Activated T-helper 2 cell treated with anti-CD3 and anti-CD28 coated beads, Interferon-gamma antibody, Interleukin-2, Interleukin-4, amounts not matched to agents 10 μg/mL and 5 μg/mL and 100 μg/mL, durations not matched to agents 14 hours and 24 hours and 36 hours (primary cell): Measurements from ENCODE around the gene ZC3H13. TPM values are rescaled to one million over a fixed set of nuclear protein-coding genes. Genes with fewer than 3 reads are reported as not detected.
A peak's percentile ranks its signal among the peaks of the same experiment; 100 is the strongest.

ENCODE experiments used
- DNase-seq: peaks from one replicate; pipeline ENCODE4 v3.0.0; 2021; ENCODE audit warnings: low spot score
- H3K27ac Mint-ChIP-seq: one replicate; pipeline ENCODE4 v1.8.0; 2021; ENCODE audit warnings: mixed read lengths
- H3K27me3 Mint-ChIP-seq: one replicate; pipeline ENCODE4 v1.8.0; 2021; ENCODE audit warnings: low read depth, mixed read lengths
- H3K36me3 Mint-ChIP-seq: one replicate; pipeline ENCODE4 v1.8.0; 2021; ENCODE audit warnings: low read depth, mixed read lengths
- H3K4me1 Mint-ChIP-seq: one replicate; pipeline ENCODE4 v1.8.0; 2021; ENCODE audit warnings: low read depth, mixed read lengths
- H3K4me3 Mint-ChIP-seq: one replicate; pipeline ENCODE4 v1.8.0; 2021; ENCODE audit warnings: low read depth, mild to moderate bottlenecking, moderate library complexity, mixed read lengths
- H3K9me3 Mint-ChIP-seq: one replicate; pipeline ENCODE4 v1.8.0; 2021; ENCODE audit warnings: mixed read lengths
- intact Hi-C: fragments of 100-400 bp; cut with micrococcal nuclease; formaldehyde crosslinking; loops from one replicate; pipeline ENCODE4 v1.15.1; 2023
- total RNA-seq: library from RNA; stranded (reverse); gene quantifications from 2 replicates; pipeline ENCODE4 v1.2.3, GENCODE V29; 2022

The ZC3H13 gene
- 55.2 and 56.6 TPM in 2 replicates for total RNA-seq

- intact Hi-C loops, result loop anchor here (2.0 to 10.0 kb wide), 5 partner anchors 55 to 282 kb away; partner anchors contain the start of genes CPB2, LCP1 and LRRC63
- Mint-ChIP-seq H3K27ac (peak within 1 kb of the TSS; percentile 98), H3K36me3 (peaks cover 3% of the 10 kb centered on the region), H3K27me3 (peaks cover 14% of the 10 kb centered on the region), H3K4me1 (peaks cover 24% of the 10 kb centered on the region), H3K4me3 (peak within 1 kb of the TSS; percentile 95), H3K9me3 (no peaks in the 10 kb centered on the region)
- DNase-seq, result peak; percentile 91
Measured at GRCh38 chr13:46052319-46053161, at the start of gene ZC3H13. Gene ZC3H13 (minus strand): TSS chr13:46052746. CDS start chr13:46045507, 7,239 bp downstream.

GRCh38 chr13:46102255-46102605 is 49.7 kb upstream of the ZC3H13 start:
- peaks cover 23% of the 10 kb centered on the region for H3K27me3 Mint-ChIP-seq
- peaks cover 6% of the 10 kb centered on the region for H3K4me1 Mint-ChIP-seq
- DNase-seq, result no peak
- H3K36me3 Mint-ChIP-seq, result no peaks in the 10 kb centered on the region
- H3K27ac Mint-ChIP-seq, result no peak overlapping the region
- no peaks in the 10 kb centered on the region for H3K9me3 Mint-ChIP-seq
- intact Hi-C loops, result no loop called here
- H3K4me3 Mint-ChIP-seq, result no peak overlapping the region

- intact Hi-C loops, result no loop called here
- H3K4me1 Mint-ChIP-seq, result peaks cover 2% of the 10 kb centered on the region
- peaks cover 20% of the 10 kb centered on the region for H3K27me3 Mint-ChIP-seq
- no peak overlapping the region for H3K27ac Mint-ChIP-seq
- no peak for DNase-seq
- H3K4me3 Mint-ChIP-seq, result no peak overlapping the region
- no peaks in the 10 kb centered on the region for H3K36me3 Mint-ChIP-seq
- no peaks in the 10 kb centered on the region for H3K9me3 Mint-ChIP-seq
Measured at GRCh38 chr13:46101484-46102254, 49.1 kb upstream of the ZC3H13 start.

GRCh38 chr13:46101002-46101401 is 48.5 kb upstream of the ZC3H13 start:
- no peaks in the 10 kb centered on the region for H3K9me3 Mint-ChIP-seq
- H3K27ac Mint-ChIP-seq, result no peak overlapping the region
- H3K36me3 Mint-ChIP-seq, result no peaks in the 10 kb centered on the region
- DNase-seq, result no peak
- no peak overlapping the region for H3K4me3 Mint-ChIP-seq
- H3K27me3 Mint-ChIP-seq, result peaks cover 17% of the 10 kb centered on the region
- no peaks in the 10 kb centered on the region for H3K4me1 Mint-ChIP-seq
- intact Hi-C loops, result no loop called here

GRCh38 chr13:46100191-46100815 is 47.8 kb upstream of the ZC3H13 start:
- intact Hi-C loops, result no loop called here
- Mint-ChIP-seq H3K4me3 (no peak overlapping the region), H3K4me1 (no peaks in the 10 kb centered on the region), H3K27ac (no peak overlapping the region), H3K9me3 (no peaks in the 10 kb centered on the region), H3K36me3 (no peaks in the 10 kb centered on the region), H3K27me3 (peaks cover 13% of the 10 kb centered on the region)
- no peak for DNase-seq

GRCh38 chr13:46097663-46098062 is 45.1 kb upstream of the ZC3H13 start:
- Mint-ChIP-seq H3K27ac (no peak overlapping the region), H3K4me1 (no peaks in the 10 kb centered on the region), H3K36me3 (no peaks in the 10 kb centered on the region), H3K27me3 (peaks cover 14% of the 10 kb centered on the region), H3K4me3 (no peak overlapping the region), H3K9me3 (no peaks in the 10 kb centered on the region)
- intact Hi-C loops, result no loop called here
- no peak for DNase-seq

GRCh38 chr13:46097015-46097414 is 44.5 kb upstream of the ZC3H13 start:
- no peak for DNase-seq
- no peaks in the 10 kb centered on the region for H3K36me3 Mint-ChIP-seq
- intact Hi-C loops, result no loop called here

GRCh38 chr13:46094478-46094877 is 41.9 kb upstream of the ZC3H13 start:
- Mint-ChIP-seq H3K4me3 (no peak overlapping the region), H3K27ac (no peak overlapping the region), H3K4me1 (no peaks in the 10 kb centered on the region), H3K27me3 (peaks cover 23% of the 10 kb centered on the region), H3K9me3 (no peaks in the 10 kb centered on the region), H3K36me3 (no peaks in the 10 kb centered on the region)
- no peak for DNase-seq
- intact Hi-C loops, result no loop called here

More at GRCh38 chr13:46097015-46097414, 44.5 kb upstream of the ZC3H13 start:
- Mint-ChIP-seq H3K27ac (no peak overlapping the region), H3K4me1 (no peaks in the 10 kb centered on the region), H3K27me3 (peaks cover 17% of the 10 kb centered on the region), H3K9me3 (no peaks in the 10 kb centered on the region), H3K4me3 (no peak overlapping the region)

- intact Hi-C loops, result no loop called here
- H3K27ac Mint-ChIP-seq, result no peak overlapping the region
- no peaks in the 10 kb centered on the region for H3K36me3 Mint-ChIP-seq
- peaks cover 3% of the 10 kb centered on the region for H3K4me1 Mint-ChIP-seq
- DNase-seq, result no peak
- no peaks in the 10 kb centered on the region for H3K9me3 Mint-ChIP-seq
- H3K27me3 Mint-ChIP-seq, result peaks cover 20% of the 10 kb centered on the region
- H3K4me3 Mint-ChIP-seq, result no peak overlapping the region
Measured at GRCh38 chr13:46088821-46089562, 36.4 kb upstream of the ZC3H13 start.

GRCh38 chr13:46087481-46087880 is 34.9 kb upstream of the ZC3H13 start:
- Mint-ChIP-seq H3K36me3 (no peaks in the 10 kb centered on the region), H3K4me1 (peaks cover 3% of the 10 kb centered on the region), H3K27ac (no peak overlapping the region), H3K4me3 (no peak overlapping the region), H3K27me3 (peaks cover 11% of the 10 kb centered on the region), H3K9me3 (no peaks in the 10 kb centered on the region)
- no peak for DNase-seq
- intact Hi-C loops, result no loop called here

- intact Hi-C loops, result no loop called here
Measured at GRCh38 chr13:46086985-46087384, 34.4 kb upstream of the ZC3H13 start.

GRCh38 chr13:46086421-46086922 is 33.9 kb upstream of the ZC3H13 start:
- no peaks in the 10 kb centered on the region for H3K36me3 Mint-ChIP-seq
- no peak overlapping the region for H3K4me3 Mint-ChIP-seq
- no peaks in the 10 kb centered on the region for H3K9me3 Mint-ChIP-seq
- peaks cover 3% of the 10 kb centered on the region for H3K4me1 Mint-ChIP-seq
- H3K27ac Mint-ChIP-seq, result no peak overlapping the region
- H3K27me3 Mint-ChIP-seq, result peaks cover 13% of the 10 kb centered on the region
- intact Hi-C loops, result no loop called here
- no peak for DNase-seq

More at GRCh38 chr13:46086985-46087384, 34.4 kb upstream of the ZC3H13 start:
- Mint-ChIP-seq H3K4me3 (no peak overlapping the region), H3K36me3 (no peaks in the 10 kb centered on the region), H3K27me3 (peaks cover 13% of the 10 kb centered on the region), H3K27ac (no peak overlapping the region), H3K4me1 (peaks cover 3% of the 10 kb centered on the region), H3K9me3 (no peaks in the 10 kb centered on the region)
- no peak for DNase-seq
